ENCODE data around the gene HES2.
"Not testable (repeated sequence)": the region's sequence is repeated elsewhere in the genome, so short reads cannot be mapped to it uniquely, and the experiment has no call there.

HES2 gene

DNA sequence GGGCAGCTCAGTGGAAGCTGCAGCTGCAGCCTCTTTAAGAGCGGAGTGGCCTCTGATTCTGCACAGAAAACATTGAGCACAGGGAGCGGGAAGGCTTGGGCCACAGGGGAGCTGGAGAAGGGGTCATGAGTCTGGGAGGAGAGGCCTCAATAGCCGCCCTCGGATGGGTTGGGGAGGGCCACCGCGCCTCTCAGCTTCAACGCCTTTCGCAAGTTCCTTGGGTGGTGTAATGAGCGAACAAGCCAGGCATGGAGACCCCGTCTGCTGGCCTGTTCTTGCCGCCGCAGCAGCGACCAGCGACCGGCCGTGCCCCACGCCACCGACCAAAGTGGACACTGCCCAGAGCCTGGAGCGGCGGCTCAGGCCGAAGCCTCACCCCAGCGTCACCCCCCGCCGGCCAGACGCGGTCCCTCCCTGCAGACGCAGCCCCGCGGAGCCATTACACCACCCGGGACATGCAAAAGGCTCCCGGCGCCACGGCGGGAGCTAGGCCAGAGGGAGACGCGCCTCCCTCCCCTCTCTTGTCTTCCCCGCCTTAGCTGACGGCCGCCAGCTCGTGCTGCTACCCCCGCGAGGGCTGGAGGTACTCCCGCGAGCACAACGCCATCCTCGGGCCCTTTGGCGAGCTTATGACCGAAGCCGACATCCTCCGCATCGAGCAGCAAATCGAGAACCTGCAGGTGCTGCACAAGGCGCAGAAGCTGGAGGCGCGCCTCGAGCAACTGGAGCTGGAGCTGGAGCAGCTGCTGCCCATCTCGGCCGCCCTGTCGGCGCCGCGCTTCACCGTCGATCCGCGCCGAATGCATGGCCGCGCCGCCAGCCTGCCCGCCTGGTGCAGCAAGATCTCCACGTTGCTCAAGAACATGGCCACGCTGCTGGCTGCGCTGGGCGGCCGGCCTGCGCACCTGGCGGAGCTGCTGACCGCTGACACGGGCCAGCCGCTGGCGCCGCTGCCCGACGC lies 34.5 kb upstream of the HES2 start:
- not testable (repeated sequence) for DNase-seq

- DNase-seq: no peak
Observed at GRCh38 chr1:6450943-6451373, 31.2 kb upstream of the HES2 start.

- DNase-seq: not testable (repeated sequence)
Observed at GRCh38 chr1:6450486-6450885, 30.8 kb upstream of the HES2 start.

GRCh38 chr1:6450005-6450450 lies 30.3 kb upstream of the HES2 start:
- DNase-seq: no peak

DNA sequence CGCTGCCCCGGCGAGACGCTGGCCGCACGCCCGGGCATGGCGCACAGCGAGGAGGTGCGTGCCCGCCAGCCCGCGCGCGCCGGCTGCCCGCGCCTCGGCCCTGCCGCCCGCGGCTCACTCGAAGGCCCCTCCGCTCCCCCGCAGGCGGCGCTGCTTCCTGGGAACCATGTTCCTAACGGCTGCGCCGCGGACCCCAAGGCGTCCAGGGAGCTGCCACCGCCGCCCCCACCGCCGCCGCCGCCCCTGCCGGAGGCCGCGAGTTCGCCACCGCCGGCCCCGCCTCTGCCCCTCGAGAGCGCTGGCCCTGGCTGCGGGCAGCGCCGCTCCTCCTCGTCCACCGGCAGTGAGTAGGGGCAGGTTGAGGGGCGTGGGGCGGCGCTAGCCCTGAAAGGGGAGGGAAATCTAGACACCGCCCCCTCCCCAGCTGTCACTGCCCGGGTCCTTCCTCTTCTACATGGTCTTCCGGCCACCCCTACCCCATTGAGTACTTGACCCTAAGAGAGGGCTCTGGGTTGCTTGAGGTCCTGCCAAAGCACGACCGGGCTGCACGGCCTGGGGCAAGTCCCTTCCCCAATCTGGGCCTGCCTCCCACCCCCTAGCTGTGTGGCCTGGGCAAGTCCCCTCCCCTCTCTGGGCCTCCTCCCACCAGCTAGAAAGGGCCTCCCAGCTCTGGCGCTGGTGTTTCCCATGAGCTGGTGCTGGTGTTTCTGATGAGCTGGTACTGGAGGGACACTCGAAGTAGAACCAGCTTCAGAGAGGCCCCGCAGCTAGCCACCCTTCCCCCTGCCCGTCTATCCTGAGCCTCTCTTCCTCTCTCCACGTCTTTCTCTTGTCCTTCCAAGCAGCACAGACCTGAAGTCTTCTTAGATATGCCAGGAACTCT lies 29.3 kb upstream of the HES2 start:
- DNase-seq: peak in 1 of 5 donors; percentile 38

- peak in 4 of 5 donors; percentile 27 to 51 (median 48) for DNase-seq
Observed at GRCh38 chr1:6447818-6448748, 28.4 kb upstream of the HES2 start.

GRCh38 chr1:6447016-6447817 lies 27.5 kb upstream of the HES2 start:
- DNase-seq: no peak

GRCh38 chr1:6446665-6447015 lies 26.9 kb upstream of the HES2 start:
- DNase-seq: no peak

DNA sequence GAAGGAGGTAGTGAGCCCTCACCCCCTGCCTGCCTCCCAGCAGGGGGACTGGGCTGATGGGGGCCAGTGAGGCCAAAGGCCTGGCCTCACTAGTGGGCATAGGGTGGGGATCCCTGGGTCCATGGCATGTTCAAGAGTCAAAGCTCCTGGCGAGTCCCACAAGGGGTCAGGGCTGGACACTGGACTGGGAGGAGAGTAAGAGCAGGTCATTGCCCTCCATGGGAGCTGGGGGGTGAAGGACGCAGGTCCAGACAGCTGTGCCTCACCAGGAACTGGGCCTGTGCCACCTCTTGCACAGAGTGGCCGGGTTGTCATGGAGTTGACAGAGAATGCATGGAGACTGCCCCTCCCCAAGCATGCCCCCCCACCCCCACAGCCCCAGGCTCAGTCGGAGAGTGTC lies 26.2 kb upstream of the HES2 start:
- not testable (repeated sequence) for DNase-seq

DNA sequence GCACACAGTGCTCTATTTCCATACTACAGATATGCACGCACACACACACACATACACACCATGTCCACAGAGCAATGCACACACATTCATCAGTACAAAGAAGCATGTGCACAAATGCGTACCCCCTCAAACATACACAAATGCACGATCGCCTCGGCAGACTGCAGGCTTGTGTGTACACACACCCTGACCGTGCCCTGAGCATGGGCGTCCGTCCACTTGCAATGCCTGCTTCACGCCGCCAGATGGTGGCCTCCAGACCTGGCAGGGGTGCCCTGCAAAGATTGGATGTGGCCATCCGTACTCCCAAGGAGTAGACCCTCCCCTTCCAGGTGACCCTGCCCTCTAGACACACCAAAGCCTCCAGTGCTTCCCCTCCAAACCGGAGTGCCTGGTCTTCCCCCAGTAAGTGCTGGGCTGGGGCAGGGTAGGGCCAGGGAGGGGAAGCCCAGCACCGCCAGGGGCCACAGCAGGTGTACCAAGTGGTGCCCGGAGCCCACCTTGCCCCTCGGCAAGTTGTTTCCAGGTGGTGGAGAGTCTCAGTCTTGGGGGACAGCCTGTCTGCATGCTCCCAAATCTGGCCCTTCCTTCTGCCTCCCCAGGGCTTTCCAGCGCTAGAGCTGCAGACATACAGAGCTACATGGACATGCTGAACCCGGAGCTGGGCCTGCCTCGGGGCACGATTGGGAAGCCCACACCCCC lies 25.5 kb upstream of the HES2 start:
- peak in 2 of 5 donors; percentile 43 to 47 for DNase-seq

GRCh38 chr1:6444377-6444776 lies 24.7 kb upstream of the HES2 start:
- DNase-seq: no peak

GRCh38 chr1:6443339-6444115 lies 23.8 kb upstream of the HES2 start:
- no peak for DNase-seq

DNA sequence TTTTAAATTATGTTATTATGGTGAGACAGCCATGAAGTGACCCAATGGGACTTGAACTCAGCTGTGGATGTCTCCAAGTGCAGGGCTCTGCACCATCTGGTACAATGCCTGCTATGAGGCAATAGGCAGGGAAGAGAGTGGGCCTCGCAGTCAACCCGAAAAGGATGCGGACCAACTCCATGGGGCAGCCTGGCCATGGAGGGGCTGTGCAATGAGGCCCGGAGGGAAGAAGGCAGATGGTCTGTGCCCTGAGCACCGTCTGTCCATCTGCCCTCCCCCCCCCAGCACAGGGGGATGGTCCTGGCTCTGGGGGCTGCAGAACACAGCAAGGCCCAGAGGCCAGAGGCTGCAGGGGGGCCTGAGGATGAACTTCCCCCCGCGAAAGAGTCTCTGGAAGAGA lies 21.9 kb upstream of the HES2 start:
- DNase-seq: no peak

DNA sequence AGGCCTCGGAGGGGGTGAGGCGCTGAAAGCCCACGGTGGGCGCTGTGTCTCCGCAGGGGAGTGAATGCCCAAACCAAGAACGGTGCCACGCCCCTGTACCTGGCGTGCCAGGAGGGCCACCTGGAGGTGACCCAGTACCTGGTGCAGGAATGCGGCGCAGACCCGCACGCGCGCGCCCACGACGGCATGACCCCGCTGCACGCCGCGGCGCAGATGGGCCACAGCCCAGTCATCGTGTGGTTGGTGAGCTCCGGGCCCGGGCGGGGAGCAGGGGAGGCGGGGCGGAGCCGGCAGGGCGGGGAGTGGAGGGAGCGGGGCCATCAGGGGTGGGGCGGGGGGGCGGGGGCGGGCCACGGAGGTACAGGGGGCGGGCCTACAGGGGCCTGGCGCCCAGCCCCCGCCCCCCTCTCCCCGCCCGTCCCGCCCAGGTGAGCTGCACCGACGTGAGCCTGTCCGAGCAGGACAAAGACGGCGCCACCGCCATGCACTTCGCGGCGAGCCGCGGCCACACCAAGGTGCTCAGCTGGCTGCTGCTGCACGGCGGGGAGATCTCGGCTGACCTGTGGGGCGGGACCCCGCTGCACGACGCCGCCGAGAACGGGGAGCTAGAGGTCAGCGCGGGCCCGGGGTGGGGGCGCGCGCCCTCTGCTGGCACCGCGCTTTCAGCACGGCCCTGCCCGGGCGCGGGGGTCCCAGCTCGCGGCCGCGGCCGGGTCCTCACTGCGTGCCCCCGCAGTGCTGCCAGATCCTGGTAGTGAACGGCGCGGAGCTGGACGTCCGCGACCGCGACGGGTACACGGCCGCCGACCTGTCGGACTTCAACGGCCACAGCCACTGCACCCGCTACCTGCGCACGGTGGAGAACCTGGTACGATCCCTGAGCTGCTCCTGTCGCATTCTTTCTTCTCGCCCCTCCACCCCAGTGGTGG lies 20.7 kb upstream of the HES2 start:
- peak; percentile 61 to 75 (median 66) for DNase-seq

DNA sequence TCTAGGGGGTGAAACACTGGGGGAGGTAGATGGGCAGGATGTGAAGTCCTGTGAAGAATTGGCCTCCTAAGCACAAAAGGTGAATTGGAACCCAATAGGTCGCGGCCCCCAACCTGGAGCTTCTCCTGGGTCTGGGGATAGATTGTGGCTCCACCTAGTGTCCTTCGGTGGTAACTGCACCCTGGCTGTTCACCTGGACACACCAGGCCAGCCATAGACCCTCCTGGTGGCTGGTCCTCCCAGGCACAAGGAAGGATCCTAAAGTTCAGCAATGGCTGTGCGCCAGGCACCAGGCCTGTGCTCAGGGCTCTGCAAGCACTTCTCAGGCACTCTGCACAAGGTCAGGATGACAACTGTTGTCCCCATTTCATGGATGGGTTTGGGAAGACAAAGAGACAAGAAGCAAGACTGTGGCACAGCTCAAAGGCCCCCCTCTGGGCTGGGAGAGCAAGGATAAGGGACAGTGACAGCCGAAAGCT lies 18.4 kb upstream of the HES2 start:
- DNase-seq: peak; percentile 49 to 68 (median 65)

- DNase-seq: not testable (repeated sequence)
Observed at GRCh38 chr1:6437012-6437700, 17.4 kb upstream of the HES2 start.

GRCh38 chr1:6436277-6436676 lies 16.6 kb upstream of the HES2 start:
- not testable (repeated sequence) for DNase-seq

- DNase-seq: no peak
Observed at GRCh38 chr1:6435547-6435946, 15.8 kb upstream of the HES2 start.
